GM21423 (cell line): ENCODE data around the gene M1AP.

Source experiments
- ATAC-seq: cut with Tn5 transposase; IDR thresholded peaks from one replicate; pipeline ENCODE4 v1.9.1; 2021; ENCODE audit warnings: mild to moderate bottlenecking, moderate library complexity; ENCODE audit not compliant: unreplicated experiment

M1AP gene

GRCh38 chr2:74599676-74600075 is 48.5 kb downstream of the M1AP start:
- ATAC-seq = no peak

GRCh38 chr2:74597410-74597809 is 50.7 kb downstream of the M1AP start:
- ATAC-seq = no peak

GRCh38 chr2:74596584-74596983 is 51.5 kb downstream of the M1AP start:
- ATAC-seq = no peak

- ATAC-seq = no peak
Measured at GRCh38 chr2:74593826-74594772, 54.0 kb downstream of the M1AP start.

GRCh38 chr2:74588664-74589063 is 59.5 kb downstream of the M1AP start:
- no peak for ATAC-seq

GRCh38 chr2:74587664-74588277 is 60.4 kb downstream of the M1AP start:
- peak; percentile 50 for ATAC-seq

- ATAC-seq = peak; percentile 42
Measured at GRCh38 chr2:74585406-74586185, 62.5 kb downstream of the M1AP start.

- ATAC-seq = peak; percentile 44
Measured at GRCh38 chr2:74584088-74584645, 64.0 kb downstream of the M1AP start.

- no peak for ATAC-seq
Measured at GRCh38 chr2:74583504-74583903, 64.6 kb downstream of the M1AP start.

- ATAC-seq = no peak
Measured at GRCh38 chr2:74582184-74582583, 65.9 kb downstream of the M1AP start.

GRCh38 chr2:74581463-74581862 is 66.7 kb downstream of the M1AP start:
- ATAC-seq = no peak

GRCh38 chr2:74578408-74578807 is 69.7 kb downstream of the M1AP start:
- no peak for ATAC-seq

GRCh38 chr2:74577448-74577847 is 70.7 kb downstream of the M1AP start:
- ATAC-seq = no peak

- no peak for ATAC-seq
Measured at GRCh38 chr2:74576863-74577229, 71.3 kb downstream of the M1AP start.

GRCh38 chr2:74576211-74576862 is 71.8 kb downstream of the M1AP start:
- no peak for ATAC-seq

- no peak for ATAC-seq
Measured at GRCh38 chr2:74575320-74575719, 72.8 kb downstream of the M1AP start.

- peak; percentile 48 for ATAC-seq
Measured at GRCh38 chr2:74573747-74574562, 74.2 kb downstream of the M1AP start.

- ATAC-seq = no peak
Measured at GRCh38 chr2:74572178-74572925, 75.8 kb downstream of the M1AP start.

- peak; percentile 67 for ATAC-seq
Measured at GRCh38 chr2:74571058-74571457, 77.1 kb downstream of the M1AP start.
